ENCODE data around the gene AFF1.

DNA sequence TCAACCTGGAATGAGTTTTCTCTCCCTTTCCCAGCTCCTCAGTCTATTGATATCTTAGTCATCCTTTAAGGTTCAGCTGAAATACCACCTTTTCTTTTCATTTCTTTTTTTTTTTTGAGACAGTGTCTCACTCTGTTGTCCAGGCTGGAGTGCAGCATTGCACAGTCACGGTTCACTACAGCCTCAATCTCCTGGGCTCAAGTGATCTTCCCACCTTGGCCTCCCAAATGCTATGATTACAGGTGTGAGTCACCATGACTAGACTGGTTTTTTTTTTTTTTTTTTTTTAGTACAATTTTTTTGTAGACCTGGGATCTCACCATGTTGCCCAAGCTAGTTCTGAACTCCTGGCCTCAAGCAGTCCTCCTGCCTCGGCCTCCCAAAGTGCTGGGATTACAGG is 28.9 kb downstream of the AFF1 start:
- no peak for TF ChIP-seq GATA1 (IDR thresholded peaks at IDR 0.05; ENCODE audit: low read depth, low read length)
- TF ChIP-seq POLR2A (IDR thresholded peaks at IDR 0.05; ENCODE audit: low read length) = no peak

Measured in erythroblast (primary cell).